VCaP (cell line): Measurements from ENCODE around the gene MYO1D.

ENCODE experiments used
- H3K27ac ChIP-seq: fragments of 450-650 bp; 2 replicates; pipeline ENCODE4 v1.5.1; 2017
- CTCF ChIP-seq: fragments of 450-650 bp; conservative IDR thresholded peaks from 2 replicates; pipeline ENCODE4 v1.5.1; 2017; ENCODE audit warnings: mild to moderate bottlenecking, moderate library complexity

MYO1D gene

DNA sequence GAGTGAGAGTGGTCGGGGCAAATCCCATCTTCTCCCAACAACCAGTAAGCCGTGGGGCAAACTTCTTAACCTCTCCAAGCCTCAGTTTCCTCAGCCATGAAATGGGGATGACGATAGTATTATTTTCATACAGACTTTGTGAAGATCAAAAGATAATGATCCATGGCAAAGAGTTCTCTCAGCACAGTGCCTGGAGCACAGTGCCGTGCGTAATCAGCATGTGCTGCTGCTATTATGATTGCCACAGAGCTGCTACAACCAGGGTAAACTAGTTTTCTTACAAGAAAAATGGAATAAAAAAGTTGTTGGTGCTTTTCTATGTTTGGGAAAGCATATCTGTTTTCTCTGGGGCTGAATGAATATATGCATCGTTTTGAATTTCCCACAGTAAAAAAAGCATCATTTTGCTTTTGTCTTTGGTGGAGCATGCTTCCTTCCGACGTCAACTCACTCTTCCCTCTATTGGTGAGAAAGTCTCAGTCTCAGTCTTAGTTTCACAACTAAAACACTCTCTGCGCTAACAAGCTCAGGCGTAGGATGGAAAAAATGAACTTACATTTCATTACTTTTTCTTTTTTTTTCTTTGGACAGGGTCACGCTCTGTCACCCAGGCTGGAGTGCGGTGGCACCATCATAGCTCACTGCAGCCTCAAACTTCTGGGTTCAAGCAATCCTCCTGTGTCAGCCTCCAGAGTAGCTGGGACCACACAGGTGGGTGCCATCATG is 352.9 kb downstream of the MYO1D start:
- TF ChIP-seq CTCF: no peak
- no peak overlapping the region for H3K27ac ChIP-seq

DNA sequence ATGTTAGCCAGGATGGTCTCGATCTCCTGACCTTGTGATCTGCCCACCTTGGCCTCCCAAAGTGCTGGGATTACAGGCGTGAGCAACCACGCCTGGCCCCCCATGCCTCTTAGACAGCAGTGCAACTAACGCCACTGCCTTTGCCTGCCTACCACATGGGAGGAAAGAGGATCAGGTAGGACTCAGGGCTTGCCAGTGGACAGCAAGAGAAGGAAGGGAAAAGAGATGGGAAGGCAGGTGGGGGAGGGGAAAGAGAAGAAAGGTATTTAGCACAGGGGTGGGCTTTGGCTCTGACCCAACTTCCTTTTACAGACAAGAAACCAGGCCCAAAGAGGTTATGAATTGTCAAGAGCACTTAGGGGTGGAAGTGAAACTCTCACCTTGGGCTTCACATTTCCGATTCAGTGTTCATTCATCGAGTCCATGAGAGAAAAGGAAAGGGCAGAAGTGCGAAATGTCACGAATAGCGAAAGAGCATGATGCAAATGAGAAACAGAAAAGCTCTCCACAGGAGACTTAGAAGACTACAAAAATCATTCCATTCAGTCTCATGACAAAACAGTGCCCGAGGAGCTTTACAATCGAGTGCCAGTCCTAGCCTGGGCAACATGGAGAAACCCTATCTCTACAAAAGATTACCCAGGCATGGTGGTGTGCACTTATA is 353.8 kb downstream of the MYO1D start:
- no peak overlapping the region for H3K27ac ChIP-seq
- TF ChIP-seq CTCF: no peak

- H3K27ac ChIP-seq: no peak overlapping the region
- TF ChIP-seq CTCF: no peak
Observed at GRCh38 chr17:32520737-32521404, 356.1 kb downstream of the MYO1D start.

GRCh38 chr17:32520104-32520701 is 356.7 kb downstream of the MYO1D start:
- peak overlapping the region; percentile 59 for H3K27ac ChIP-seq
- no peak for TF ChIP-seq CTCF

DNA sequence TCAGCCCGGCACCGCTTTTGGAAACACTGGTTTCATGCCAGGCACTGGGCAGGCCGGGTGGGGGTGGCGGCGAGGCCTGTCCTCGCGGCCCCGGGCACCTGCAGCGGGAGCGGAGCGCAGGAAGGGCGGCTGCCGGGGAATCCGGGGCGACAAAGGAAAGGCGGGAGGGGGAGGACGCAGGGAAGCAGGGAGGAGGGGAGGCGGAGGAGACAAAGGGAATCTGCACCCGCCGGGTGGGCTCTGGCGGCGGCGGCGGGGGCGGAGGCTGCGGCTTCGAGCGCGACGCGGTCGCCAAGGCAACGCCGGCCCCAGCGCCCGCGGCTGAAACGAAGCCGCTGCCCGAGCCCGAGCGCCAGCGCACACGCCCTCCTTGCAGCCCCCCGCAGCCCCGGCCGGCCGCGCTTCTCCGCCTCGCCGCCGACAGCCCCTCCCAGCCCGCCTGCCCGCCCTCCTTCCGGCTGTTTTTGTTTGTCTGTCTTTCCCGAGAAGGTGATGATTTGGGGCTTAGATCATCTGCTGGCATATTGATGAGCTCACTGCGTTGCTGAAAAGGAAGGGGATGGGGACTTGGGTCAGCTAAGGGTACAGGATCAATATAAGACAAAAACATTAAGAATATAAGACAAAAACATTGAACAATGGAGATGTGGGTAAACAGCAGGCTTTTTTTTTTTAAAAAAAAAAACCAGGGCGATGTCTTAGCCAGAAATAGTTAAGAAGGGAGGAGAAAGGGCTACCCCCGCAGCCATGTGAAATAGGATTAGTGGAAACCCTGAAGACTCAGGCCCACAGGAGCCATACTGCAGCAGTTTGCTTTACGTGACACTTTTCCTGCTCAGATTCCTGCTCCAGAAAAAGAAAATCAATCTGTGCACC is 357.5 kb downstream of the MYO1D start:
- H3K27ac ChIP-seq: peak overlapping the region; percentile 59
- no peak; the same call in 1 of the 2 replicates for TF ChIP-seq CTCF

DNA sequence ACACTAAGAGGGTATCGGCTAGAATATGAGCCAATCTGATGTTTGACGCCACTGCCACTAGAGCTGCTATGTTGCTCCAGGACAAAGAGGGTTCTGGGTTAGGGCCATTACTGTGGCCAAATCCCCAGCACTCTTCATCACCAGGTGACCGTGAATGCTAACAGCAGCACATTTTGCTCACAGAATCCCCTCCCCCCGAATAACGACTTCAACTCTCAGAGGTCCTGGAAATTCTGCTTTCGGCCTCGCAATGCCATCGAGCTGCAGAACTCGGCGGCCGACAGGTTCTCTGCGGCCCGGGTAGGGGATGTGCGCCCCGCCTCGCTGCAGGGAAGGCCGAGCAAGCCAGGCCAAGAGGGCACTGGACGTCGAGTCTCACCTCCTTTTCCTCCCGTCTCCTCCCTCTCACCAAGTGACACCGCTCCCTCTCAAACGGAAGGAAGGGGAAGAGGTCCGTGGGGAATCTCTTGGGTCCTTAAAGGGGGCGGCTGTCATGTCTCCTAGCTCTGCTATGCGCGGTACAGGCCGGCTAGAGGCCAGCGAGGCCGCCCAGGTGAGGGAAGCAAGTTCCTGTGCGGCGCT is 358.2 kb downstream of the MYO1D start:
- TF ChIP-seq CTCF: no peak
- peak overlapping the region; percentile 59 for H3K27ac ChIP-seq
